GM19467 (cell line): ENCODE results near the gene SMS.
"Not testable (repeated sequence)": the region's sequence is repeated elsewhere in the genome, so short reads cannot be mapped to it uniquely, and the experiment has no call there.

Source experiments
- ATAC-seq: cut with Tn5 transposase; IDR thresholded peaks from one replicate; pipeline ENCODE4 v1.9.1; 2021; ENCODE audit warnings: mild to moderate bottlenecking, moderate library complexity; ENCODE audit not compliant: unreplicated experiment

SMS gene

DNA sequence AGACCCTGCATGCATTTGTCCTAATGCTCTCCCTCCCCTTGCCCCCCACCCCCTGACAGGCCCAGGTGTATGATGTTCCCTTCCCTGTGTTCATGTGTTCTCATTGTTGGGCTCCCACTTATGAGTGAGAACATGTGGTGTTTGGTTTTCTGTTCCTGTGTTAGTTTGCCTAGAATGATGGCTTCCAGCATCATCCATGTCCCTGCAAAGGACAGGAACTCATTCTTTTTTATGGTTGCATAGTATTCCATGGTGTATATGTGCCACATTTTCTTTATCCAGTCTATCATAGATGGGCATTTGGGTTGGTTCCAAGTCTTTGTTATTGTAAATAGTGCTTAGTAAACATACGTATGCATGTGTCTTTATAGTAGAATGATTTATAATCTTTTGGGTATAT, 10.0 kb downstream of the SMS start:
- not testable (repeated sequence) for ATAC-seq

- no peak for ATAC-seq
Measured at GRCh38 chrX:21952624-21953023, 12.1 kb downstream of the SMS start.

DNA sequence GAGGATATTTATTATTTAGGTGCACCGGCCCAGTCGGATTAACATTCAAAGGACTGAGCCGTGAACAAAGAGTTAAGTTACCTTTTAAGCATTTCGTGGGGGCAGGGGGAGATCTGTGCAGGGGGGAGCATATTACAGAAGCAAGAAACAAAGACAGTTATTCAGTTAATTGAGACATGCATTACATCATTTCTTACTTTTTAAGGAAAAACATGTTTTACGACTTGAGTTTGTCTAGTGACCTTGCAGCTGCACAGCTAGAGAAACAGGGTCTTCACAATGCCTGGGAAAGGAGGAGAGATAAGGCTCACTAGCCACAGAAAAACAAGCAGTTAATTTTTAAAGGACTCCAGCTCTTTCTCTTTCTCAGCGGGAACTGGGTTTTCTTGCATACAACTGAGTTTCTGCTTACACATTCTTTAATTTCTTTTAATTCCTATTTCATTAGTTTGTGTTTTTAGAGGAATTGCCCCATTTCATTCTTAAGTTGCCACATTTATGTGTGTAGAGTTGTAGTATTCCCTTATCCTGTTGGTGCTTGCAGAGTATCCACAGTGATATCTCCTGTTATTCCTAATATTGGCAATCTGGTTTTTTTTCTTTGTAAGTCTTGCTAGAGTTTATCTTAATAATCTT, 12.8 kb downstream of the SMS start:
- not testable (repeated sequence) for ATAC-seq

GRCh38 chrX:21955403-21956189, 15.1 kb downstream of the SMS start:
- ATAC-seq = no peak

GRCh38 chrX:21956783-21957182, 16.3 kb downstream of the SMS start:
- no peak for ATAC-seq

DNA sequence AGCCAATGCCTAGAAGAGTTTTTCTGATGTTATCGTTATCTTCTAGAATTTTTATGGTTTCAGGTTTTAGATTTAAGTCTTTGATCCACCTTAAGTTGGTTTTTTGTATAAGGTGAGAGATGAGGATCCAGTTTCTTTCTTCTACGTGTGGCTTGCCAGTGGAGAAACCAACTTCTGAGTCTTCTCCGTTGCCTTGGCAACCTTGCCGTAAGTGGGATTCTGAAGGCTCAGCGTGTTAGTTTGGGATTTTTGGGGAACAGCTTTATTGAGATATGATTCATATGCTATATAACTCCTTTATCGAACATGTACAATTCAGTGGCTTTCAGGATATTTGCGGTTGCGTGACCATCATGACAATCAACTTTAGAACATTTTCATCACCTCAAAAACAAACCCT, 17.7 kb downstream of the SMS start:
- no peak for ATAC-seq

DNA sequence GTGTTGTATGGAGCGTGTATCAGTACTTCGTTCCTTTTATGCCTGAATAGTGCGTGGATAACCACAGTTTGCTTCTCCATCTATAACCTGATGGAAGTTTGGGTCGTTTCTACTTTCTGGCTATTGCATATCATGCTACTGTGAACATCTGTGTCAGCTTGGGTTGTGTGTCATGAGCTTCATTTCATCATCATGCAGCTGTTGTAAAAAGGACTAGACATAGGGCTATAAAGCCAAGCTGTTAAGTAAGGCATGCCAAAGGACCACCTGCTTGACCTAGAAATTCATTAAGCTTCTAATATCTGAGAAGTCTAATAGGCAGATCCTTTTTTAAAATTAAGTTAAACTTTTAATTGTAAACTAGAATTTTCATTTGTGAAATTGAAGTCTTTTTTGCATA, 18.4 kb downstream of the SMS start:
- no peak for ATAC-seq

- no peak for ATAC-seq
Measured at GRCh38 chrX:21959362-21960051, 19.0 kb downstream of the SMS start.

GRCh38 chrX:21960569-21961541, 20.3 kb downstream of the SMS start:
- no peak for ATAC-seq

DNA sequence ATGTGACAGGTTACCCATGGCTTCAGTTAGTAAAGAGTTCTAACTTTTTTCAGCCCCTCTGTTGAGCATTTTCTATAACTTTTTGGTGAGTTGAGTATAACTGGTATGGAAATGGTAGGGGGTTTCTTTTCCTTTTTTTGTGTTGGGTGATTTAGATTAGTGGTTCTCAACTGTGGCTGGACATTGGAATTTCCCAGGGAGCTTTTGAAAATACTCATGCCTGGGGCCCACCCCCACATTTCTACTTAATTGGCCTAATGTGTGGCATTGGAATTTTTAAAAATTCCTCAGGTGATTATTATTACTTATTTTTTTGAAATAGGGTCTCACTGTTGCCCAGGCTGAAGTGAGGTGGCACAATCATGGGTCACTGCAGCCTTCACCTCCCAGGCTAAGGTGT, 21.9 kb downstream of the SMS start:
- no peak for ATAC-seq

- no peak for ATAC-seq
Measured at GRCh38 chrX:21963269-21963668, 22.8 kb downstream of the SMS start.

DNA sequence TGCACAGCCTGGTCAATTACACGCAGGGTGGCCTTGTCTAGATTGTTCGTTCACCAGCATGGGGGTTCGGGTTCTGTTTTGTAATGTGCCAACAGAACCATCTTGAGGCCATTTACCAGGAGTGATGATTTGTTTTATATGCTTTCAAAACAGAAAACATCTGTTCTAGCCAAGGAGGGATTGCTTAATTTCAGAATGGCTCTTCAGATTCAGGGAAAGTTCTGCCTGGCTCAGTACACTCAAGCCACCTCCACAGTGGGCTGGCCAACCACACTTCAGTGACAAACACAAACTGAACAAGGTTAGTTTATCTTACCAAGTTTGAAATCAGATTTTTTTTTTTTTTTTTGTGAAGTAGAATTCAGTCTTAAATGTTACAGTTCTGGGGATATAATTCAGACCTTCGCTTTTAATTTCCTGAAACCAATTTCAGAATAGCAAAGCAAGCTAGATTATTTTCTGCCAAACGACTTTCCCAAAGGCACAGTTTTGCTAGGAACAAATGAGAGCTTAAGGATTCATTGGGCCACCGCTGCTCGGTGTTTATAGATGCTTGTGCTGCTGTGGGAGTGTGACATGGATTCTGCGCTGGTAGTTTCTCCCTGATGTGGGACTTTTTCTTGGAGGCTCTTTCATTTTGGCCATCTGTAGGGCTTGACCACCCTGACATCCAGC, 23.4 kb downstream of the SMS start:
- ATAC-seq = no peak

DNA sequence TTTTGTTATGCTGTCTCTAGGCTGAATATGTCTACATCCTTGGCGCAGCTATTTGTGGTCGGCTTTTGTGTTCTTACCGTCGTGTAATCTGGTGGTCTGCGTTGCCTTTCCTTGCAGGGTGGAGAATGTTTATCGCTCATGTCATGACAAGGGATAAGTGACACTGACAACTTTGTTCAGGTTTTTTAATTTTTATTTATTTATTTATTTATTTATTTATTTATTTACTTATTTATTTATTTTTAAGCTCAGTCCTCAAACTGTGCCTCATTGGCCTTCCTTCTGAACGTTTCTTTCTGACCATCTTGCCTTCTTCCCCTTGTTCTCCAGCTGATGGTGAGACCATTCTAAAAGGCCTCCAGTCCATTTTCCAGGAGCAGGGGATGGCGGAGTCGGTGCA, 26.4 kb downstream of the SMS start:
- ATAC-seq = no peak

- no peak for ATAC-seq
Measured at GRCh38 chrX:21968333-21968732, 27.8 kb downstream of the SMS start.

DNA sequence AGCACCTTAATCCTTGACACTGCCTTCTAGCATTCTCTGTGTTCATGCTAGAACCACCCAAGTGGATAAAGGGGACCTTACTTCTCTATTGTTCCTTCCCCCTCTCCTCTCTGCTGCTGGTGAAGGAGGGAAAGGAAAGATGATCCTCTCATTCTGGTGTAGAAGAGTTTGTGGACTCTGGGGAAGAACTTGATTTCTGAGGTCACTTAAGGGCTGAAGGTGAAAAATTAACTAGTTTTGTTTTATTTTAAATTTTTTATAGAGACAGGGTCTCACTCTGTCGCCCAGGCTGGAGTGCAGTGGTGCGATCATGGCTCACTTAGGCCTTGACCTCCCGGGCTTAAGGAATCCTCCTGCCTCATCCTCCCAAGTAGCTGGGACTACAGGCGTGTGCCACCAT, 29.8 kb downstream of the SMS start:
- ATAC-seq = no peak

GRCh38 chrX:21972046-21972445, 31.5 kb downstream of the SMS start:
- no peak for ATAC-seq

GRCh38 chrX:21972721-21973120, 32.2 kb downstream of the SMS start:
- no peak for ATAC-seq

DNA sequence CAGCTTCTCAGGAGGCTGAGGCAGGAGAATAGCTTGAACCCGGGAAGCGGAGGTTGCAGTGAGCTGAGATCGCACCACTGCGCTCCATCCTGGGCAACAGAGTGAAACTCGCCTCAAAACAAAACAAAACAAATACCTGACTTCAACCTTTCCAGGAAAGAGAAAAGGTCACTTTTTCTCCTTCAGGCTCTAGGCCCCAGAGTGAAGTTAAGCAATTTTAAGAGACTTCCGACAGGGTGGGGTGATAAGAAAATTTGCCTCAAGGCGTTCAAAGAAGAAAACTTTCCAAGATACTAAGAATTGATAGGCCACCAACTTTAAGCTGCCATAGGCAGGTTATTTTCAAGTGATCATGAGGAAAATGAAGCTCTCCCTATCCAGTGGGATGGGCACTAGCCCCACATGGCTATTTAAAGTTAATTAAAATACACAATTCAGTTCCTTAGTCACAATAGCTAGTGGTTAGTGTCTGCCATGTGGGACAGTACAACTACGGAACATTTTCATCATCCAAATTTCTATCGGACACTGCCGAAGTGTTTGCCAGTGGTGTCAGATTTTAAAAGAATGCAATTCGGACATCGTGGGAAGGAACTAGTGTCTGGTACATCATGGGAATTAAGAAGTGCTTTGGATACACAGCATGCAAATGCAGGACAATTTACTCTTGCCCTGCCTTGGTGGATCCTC, 33.0 kb downstream of the SMS start:
- ATAC-seq = no peak

GRCh38 chrX:21974011-21974385, 33.5 kb downstream of the SMS start:
- peak; percentile 86 for ATAC-seq

- no peak for ATAC-seq
Measured at GRCh38 chrX:21975242-21975641, 34.7 kb downstream of the SMS start.
